GF-D8 (cell line): ENCODE data around the gene KIF4A.

Experiments
- DNase-seq: peaks from one replicate; lab custom pipeline; 2025; lab: John Stamatoyannopoulos, UW

KIF4A gene

DNA sequence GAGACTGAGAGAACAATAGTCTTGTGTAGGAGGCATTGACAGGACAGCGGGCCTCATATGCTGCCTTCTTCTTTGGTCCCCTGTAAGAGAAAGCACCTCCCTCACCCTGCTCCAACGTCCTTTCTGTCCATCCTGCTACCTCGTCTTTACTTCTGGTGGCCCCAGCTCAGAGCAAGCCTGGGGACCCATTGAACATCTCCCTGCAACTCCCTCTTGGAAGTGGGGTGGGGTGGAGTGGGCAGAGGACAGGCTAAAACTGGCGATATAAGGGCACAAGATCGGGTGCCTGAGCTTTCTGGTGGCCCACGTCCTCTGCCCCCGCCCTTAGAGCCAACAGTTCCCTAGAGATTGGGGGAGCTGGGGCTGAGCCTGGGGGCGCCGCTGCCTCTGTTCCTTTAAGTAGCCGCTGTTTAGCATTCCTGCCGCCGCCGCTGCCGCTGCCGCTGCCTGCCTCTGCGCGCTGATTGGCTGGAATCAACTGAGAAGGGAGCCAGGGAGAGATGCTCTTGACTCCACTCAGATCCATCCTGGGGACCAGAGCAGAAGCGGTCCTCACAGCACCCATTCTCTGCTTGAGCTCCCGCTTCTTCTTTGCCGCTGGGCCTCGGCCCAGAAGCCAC, 154.5 kb downstream of the KIF4A start, which contains the start of gene DLG3:
TSS of gene DLG3 (plus strand) at position 510 of the 620 bp plus-strand sequence. CDS start 367 bp downstream, outside the sequence.
- no peak for DNase-seq

DNA sequence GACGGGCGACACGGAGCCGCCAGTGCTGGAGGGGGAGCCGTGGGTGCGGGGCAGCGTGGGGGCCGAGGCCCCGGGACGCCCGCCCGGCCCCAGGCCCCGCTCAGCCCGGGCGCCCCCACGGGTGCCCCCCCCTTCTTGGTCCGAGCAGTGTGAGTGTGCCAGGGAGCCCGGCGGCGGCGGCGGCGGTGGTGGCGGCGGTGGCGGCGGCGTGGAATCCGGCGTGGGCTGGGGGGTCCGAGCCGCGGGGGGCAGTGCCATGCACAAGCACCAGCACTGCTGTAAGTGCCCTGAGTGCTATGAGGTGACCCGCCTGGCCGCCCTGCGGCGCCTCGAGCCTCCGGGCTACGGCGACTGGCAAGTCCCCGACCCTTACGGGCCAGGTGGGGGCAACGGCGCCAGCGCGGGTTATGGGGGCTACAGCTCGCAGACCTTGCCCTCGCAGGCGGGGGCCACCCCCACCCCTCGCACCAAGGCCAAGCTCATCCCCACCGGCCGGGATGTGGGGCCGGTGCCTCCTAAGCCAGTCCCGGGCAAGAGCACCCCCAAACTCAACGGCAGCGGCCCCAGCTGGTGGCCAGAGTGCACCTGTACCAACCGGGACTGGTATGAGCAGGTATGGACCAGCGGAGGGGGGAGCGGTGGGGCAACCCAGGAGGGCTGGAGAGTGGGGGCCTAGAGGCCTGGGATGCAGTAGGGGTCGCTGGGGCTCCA, 155.2 kb downstream of the KIF4A start:
- no peak for DNase-seq

DNA sequence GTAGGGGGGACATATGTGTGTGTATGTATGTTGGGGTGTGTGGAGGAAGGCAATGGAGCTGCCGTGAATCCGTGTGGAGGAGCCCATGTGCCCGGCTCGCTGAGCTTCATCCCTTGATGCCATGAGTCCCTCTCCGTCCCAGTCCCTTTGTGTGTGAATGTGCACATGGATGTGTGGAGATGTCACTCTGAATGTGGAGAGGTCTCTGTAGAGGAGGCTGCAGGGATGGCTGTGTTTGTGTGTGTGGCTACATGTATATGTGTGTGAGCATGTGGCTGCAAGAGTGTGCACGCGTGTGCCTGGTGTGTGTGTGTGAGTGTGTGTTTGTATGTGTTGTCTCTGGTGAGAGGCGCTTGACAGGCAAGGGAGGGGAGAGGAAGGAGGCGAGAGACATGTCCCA, 156.0 kb downstream of the KIF4A start:
- no peak for DNase-seq

DNA sequence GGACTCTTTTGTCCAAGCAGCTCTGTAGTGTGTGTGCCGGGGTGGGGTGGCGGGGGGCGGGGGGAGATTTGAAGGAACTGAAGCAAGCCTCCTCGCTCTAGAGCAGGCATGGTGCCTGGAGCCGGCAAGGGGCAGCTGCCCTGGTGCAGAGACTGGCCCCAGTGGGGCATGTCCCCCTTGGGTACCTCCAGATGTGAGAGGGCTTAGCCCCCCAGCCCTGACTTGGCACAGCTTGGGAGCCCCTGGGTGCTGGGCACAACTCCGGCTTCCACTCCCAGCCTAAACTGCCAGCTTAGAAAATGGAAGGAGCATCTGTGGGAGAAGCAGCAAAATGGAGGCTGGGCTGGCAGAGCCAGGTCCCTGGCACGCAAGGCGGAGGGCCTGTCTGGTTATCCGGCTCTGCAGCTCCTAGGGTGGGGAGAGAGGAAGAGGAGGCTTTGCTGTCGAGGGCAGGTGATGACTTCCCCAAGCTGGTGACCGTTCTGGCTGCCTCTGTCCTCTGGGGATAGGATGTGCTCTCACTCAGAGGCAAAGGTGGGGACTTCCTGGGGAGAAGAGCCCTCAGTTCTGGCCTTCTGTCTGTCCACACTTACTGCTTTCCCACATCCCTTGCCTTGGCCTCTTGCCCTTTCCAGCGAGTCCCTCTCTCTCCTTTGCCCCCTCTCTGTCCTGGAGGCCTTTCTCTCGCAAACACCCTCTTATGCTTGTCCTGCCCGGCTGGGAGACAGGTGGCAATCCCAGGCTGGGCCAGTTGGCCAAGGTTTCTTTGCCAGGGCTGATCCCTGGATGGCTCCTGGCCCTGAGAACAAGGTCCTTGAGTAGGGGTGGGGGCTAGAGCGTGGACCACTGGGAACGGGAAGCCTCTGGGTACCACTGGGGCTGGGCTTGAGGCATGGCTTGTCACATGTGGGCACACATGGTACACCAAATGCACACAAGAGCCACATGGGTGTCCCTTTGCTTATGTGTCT, 156.8 kb downstream of the KIF4A start:
- no peak for DNase-seq

DNA sequence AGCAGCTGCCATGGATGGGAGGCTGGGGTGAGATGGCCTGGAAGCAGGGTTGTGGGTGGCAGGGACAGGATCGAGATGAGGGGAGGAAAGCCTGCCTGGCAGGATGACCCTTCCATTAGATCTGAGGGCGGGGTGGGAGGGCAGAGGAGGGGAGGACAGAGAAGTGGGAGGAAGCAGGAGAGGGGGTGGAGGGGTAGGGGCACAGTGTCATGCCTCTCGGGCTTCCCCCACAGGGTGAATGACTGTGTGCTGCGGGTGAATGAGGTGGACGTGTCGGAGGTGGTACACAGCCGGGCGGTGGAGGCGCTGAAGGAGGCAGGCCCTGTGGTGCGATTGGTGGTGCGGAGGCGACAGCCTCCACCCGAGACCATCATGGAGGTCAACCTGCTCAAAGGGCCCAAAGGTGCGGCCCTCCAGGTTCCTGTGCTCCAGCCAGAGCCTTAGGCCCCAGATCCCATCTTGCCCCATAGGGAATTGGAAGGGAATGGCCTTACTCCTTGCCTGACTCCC, 159.6 kb downstream of the KIF4A start:
- DNase-seq, result no peak

DNA sequence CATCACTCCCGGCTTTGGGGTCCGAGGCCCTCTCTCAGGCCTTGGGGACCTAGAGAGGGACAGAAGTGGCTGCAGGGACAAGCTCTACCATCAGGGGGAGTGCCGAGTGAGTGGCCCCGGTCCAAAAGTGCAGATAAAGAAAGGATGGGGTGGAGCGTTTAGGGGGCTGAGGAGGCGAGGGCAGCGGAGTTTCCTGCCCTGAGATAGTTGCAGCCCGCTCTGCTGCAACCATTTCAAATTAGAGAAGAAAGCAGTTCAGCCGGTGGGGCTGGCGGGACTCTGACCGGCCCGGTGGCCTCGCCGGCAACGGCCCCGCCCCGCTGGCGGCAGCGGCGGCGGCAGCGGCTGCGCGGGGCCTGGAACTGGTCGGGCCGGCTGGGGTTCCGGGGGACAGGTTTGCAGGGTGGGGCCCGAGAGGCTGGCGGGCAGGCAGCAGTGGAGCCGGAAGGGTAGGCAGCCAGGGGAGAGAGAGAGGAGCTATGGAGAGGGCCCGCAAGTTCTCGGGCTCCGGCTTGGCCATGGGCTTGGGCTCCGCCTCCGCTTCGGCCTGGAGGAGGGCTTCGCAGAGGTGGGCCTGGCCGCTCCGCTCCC, 162.3 kb downstream of the KIF4A start:
- no peak for DNase-seq

DNA sequence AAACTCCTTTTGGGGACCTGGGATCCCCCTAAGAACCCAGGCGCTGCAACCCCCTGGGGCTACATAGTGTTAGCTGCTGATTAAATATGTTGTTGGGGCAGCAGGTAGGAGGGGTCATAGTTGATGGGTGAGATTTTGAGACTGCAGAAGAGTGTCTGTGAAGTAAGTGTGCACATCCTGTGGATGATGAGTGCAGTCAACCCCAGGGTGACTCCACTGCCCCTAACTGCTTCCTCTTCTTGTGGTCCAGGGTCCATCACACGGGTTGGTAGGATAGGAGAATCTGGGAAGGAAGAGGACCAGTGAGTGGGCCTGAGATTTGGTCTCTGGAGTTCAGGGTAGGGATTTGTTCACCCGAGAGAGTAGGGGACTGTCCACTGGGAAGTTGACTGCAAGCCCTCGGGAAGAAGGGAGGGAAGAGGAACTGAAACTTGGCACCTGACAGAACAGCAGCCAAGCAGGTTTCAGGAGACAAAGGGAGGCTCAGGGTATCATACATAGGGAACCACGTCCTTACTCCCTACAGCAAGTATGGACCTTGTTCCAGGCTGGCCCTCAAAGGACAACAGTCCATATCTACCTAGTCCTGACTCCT, 163.2 kb downstream of the KIF4A start:
- DNase-seq, result no peak

DNA sequence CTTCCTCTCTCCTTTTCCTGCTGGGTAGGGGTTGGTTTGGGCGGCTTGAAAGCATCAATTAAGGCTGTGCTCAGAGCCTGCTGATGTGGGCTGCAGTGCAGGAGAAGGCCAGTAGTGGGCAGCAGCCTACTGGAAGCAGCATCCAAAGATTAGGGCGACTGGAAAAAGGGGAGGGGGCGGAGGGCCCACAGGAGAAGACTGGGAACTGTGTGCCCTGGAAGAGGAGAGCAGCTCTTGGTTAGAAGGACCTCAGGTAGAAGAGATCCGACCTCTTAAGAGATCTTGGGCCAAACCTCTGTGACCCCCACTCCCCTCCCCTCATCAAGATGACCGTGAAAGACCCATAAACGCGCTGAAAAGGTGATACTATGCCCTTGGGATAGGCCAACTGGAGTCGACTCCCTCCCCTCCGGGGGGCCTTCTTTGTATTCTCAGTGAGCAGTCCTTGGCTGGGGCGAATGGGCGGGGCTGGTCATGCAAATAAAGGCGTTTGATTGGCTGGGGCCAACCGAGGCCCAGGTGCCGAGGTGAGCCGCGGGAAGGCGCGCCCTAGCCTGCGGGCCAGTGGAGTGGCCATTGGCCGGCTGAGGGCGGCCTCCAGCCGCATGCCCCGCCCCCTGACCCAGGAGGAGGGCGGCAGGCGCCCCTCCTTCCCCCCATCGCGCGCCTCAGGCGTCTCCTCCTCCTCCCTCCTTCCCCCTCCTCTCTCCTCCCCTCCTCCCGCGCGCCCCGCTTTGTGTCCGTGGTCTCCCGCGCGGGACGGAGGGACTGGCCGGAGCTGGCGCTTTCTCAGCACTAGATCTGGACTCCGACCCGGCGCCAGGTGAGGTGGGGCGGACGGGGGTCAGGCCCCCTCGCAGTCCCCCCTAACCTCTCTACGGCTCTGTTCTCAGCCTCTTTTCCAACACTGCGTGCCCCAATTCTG, 164.8 kb downstream of the KIF4A start:
- DNase-seq, result no peak

DNA sequence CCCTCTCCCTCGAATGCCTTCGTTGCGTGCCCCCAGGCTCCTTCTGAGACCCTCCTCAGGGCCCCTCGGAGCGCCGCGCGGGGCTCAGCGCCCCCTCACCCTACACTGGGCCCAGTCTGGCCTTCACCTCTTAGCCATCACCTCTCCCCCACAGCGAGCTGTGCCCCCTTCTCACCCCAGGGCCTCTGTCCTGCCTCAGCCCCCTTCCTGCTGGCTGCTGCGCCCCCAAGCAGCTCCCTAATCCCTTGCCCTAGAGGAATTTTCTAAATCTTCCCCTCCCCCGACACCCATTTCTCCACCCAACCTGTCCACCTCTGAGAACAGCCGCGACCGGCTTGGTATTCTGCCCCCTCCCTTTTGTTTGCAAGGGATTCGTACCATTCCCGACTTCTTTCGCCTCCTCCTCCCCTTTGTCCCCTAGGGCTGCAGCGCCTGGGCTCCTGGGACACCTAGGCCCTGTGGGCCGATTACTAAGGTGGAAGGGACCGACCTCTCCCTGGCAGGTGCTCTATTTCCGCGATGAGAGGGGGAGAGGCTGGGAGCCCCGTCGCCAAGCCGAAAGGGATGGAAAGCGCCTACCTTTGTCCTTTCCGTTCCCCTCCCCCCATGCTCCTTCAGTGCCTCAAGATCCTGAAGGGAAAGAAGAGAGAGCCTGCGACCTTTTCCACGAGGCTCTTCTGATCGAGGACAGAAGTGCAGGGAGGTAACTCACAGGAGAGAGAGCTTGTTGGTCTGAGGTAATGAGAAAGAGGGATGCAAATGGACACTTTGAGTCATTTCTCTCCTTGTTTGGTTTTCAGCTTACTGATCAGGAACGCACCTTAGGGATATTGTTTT, 165.7 kb downstream of the KIF4A start:
- no peak for DNase-seq

DNA sequence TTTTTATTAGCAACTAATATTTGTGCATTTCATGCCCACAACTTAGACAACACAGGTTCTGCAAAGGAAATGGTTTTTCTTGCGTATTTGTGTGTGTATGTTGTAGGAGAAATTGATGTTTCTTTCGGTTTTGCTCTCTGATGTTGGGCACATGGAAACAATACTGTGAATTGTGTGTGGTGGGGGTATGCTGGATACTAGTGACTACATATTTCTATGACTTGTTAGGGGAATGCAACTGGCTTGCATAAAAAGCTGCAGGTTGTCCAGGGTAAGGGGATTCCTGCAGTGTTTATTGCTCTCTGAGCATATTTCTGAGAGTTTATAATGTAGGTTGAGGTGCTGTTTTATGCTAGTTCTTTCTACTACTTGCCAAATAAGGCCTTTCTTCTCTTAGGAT, 166.4 kb downstream of the KIF4A start:
- no peak for DNase-seq

DNA sequence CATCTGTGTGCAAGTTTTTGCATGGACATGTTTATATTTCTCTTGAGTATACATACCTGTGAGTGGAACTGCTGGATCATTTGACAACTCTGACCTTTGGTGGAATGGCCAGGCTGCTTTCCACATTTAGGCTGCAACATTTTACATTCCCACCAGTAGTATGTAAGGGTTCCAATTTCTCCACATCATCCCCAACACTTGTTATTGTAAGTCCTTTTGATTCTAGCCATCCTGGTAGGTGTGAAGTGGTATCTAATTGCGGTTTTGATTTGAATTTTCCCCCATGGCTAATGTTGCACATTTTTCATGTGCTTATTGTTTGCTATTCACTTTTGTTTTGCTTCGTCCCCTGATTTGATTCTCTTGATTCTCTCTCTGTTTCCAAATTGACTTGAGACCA, 171.1 kb downstream of the KIF4A start:
- no peak for DNase-seq

DNA sequence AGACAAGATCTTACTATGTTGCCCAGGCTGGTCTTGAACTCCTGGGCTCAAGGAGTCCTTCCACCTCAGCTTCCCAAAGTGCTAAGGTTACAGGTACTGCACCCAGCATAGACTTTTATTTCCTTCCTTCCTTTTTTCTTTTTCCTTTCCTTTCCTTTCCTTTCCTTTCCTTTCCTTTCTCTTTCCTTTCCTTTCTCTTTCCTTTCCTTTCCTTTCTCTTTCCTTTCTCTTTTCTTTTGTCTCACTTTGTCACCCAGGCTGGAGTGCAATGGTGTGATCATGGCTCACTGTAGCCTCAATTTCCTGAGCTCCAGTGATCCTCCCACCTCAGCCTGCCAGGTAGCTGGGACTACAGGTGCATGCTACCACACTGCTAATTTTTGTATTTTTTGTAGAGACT, 174.1 kb downstream of the KIF4A start:
- no peak for DNase-seq

DNA sequence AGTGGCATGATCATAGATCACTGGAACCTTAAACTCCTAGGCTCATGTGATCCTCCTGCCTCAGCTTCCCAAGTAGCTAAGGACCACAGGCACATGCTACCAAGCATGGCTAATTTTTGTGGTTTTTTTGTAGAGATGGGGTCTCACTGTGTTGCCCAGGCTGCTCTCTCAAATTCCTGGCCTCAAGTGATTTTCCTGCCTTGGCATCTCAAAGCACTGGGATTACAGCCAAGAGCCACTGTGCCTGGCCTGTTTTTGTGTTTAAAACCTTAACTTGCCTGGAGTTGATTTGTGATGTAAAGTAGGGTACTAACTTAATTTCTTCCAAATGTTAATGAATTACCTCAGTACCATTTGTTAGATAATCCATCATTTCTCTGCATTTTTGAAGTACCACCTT, 177.1 kb downstream of the KIF4A start:
- DNase-seq, result no peak

DNA sequence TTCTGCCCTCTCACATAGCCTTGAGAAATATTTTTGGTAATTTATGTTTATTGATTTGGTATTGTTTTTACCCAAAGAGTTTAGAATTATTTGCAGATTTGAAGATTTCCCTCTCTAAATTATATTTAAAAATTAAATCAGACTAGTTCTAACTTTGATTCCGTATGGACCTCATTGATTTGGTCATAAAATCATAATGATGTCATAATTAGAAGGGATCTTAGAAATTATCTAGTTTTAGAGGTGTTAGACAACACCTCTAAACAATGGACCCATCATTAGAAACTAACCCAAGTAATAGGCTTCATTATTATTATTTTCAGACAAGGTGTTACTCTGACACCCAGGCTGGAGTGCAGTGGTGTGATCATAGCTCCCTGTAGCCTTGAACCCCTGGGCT, 178.8 kb downstream of the KIF4A start:
- DNase-seq, result no peak
